ENCODE measurements around the gene KLRF2.
A peak's percentile ranks its signal among the peaks of the same experiment; 100 is the strongest.

The KLRF2 gene

GRCh38 chr12:9909724-9910123, 28.4 kb downstream of the KLRF2 start:
- H3K36me3 ChIP-seq (ENCODE audit: insufficient read depth, low read length), result no peaks in the 10 kb centered on the region
- no peaks in the 10 kb centered on the region for H3K9me2 ChIP-seq (replicated peaks; ENCODE audit: low read depth, low read length)
- TF ChIP-seq EZH2phosphoT487 (IDR thresholded peaks at IDR 0.05; ENCODE audit: borderline replicate concordance) (no peak), CTCF (conservative IDR thresholded peaks at IDR 0.05; ENCODE audit: low read length) (no peak)
- peaks cover 15% of the 10 kb centered on the region for H3K79me2 ChIP-seq (ENCODE audit: insufficient read depth, low read length)
- H3K4me1 ChIP-seq (ENCODE audit: insufficient read depth, low read length, poor library complexity, severe bottlenecking), result peaks cover 18% of the 10 kb centered on the region
- no peak overlapping the region for H2AFZ ChIP-seq (ENCODE audit: low read length)
- peak overlapping the region; percentile 34 for H3K4me2 ChIP-seq (ENCODE audit: low read depth, low read length, poor library complexity, severe bottlenecking)
- H3K9ac ChIP-seq (ENCODE audit: low read depth, low read length, poor library complexity, severe bottlenecking), result peak overlapping the region; percentile 71
- H3F3A ChIP-seq (ENCODE audit: low read depth), result no peaks in the 10 kb centered on the region
- no peaks in the 10 kb centered on the region for H4K20me1 ChIP-seq (ENCODE audit: insufficient read depth, low read length, poor library complexity, severe bottlenecking)
- no peaks in the 10 kb centered on the region; the same call in 1 of the 2 replicates for H3K9me3 ChIP-seq (ENCODE audit: insufficient read depth, low read depth, low read length)
- peak overlapping the region; percentile 56 for H3K4me3 ChIP-seq (ENCODE audit: low read length, poor library complexity, severe bottlenecking)
- H3K27me3 ChIP-seq (ENCODE audit: insufficient read depth, low read length, poor library complexity, severe bottlenecking), result no peaks in the 10 kb centered on the region

GRCh38 chr12:9910716-9911421, 29.6 kb downstream of the KLRF2 start:
- peak overlapping the region; percentile 71 for H3K9ac ChIP-seq (ENCODE audit: low read depth, low read length, poor library complexity, severe bottlenecking)

GRCh38 chr12:9911708-9912107, 30.4 kb downstream of the KLRF2 start:
- peak overlapping the region; percentile 36 for H3K9ac ChIP-seq (ENCODE audit: low read depth, low read length, poor library complexity, severe bottlenecking)
- H3K9me3 ChIP-seq (ENCODE audit: insufficient read depth, low read depth, low read length), result no peaks in the 10 kb centered on the region; the same call in 1 of the 2 replicates
- no peaks in the 10 kb centered on the region for H3K27me3 ChIP-seq (ENCODE audit: insufficient read depth, low read length, poor library complexity, severe bottlenecking)
- H2AFZ ChIP-seq (ENCODE audit: low read length), result no peak overlapping the region
- H3K79me2 ChIP-seq (ENCODE audit: insufficient read depth, low read length), result peaks cover 15% of the 10 kb centered on the region
- H3K4me3 ChIP-seq (ENCODE audit: low read length, poor library complexity, severe bottlenecking), result no peak overlapping the region
- no peaks in the 10 kb centered on the region for H3K36me3 ChIP-seq (ENCODE audit: insufficient read depth, low read length)
- H4K20me1 ChIP-seq (ENCODE audit: insufficient read depth, low read length, poor library complexity, severe bottlenecking), result no peaks in the 10 kb centered on the region
- no peaks in the 10 kb centered on the region for H3F3A ChIP-seq (ENCODE audit: low read depth)
- no peaks in the 10 kb centered on the region for H3K9me2 ChIP-seq (replicated peaks; ENCODE audit: low read depth, low read length)
- peaks cover 11% of the 10 kb centered on the region for H3K4me1 ChIP-seq (ENCODE audit: insufficient read depth, low read length, poor library complexity, severe bottlenecking)
- no peak overlapping the region for H3K4me2 ChIP-seq (ENCODE audit: low read depth, low read length, poor library complexity, severe bottlenecking)
- TF ChIP-seq CTCF (conservative IDR thresholded peaks at IDR 0.05; ENCODE audit: low read length) (no peak), EZH2phosphoT487 (IDR thresholded peaks at IDR 0.05; ENCODE audit: borderline replicate concordance) (no peak)

More at GRCh38 chr12:9910716-9911421, 29.6 kb downstream of the KLRF2 start:
- peaks cover 15% of the 10 kb centered on the region for H3K79me2 ChIP-seq (ENCODE audit: insufficient read depth, low read length)
- peaks cover 18% of the 10 kb centered on the region for H3K4me1 ChIP-seq (ENCODE audit: insufficient read depth, low read length, poor library complexity, severe bottlenecking)
- no peaks in the 10 kb centered on the region; the same call in 1 of the 2 replicates for H3K9me3 ChIP-seq (ENCODE audit: insufficient read depth, low read depth, low read length)
- no peaks in the 10 kb centered on the region for H3F3A ChIP-seq (ENCODE audit: low read depth)
- no peaks in the 10 kb centered on the region for H3K27me3 ChIP-seq (ENCODE audit: insufficient read depth, low read length, poor library complexity, severe bottlenecking)
- no peaks in the 10 kb centered on the region for H3K9me2 ChIP-seq (replicated peaks; ENCODE audit: low read depth, low read length)
- no peaks in the 10 kb centered on the region for H3K36me3 ChIP-seq (ENCODE audit: insufficient read depth, low read length)
- TF ChIP-seq CTCF (conservative IDR thresholded peaks at IDR 0.05; ENCODE audit: low read length) (no peak), EZH2phosphoT487 (IDR thresholded peaks at IDR 0.05; ENCODE audit: borderline replicate concordance) (no peak)
- no peaks in the 10 kb centered on the region for H4K20me1 ChIP-seq (ENCODE audit: insufficient read depth, low read length, poor library complexity, severe bottlenecking)
- H2AFZ ChIP-seq (ENCODE audit: low read length), result no peak overlapping the region
- H3K4me2 ChIP-seq (ENCODE audit: low read depth, low read length, poor library complexity, severe bottlenecking), result no peak overlapping the region
- peak overlapping the region; percentile 56 for H3K4me3 ChIP-seq (ENCODE audit: low read length, poor library complexity, severe bottlenecking)
